GM06990 (cell line): ENCODE results near the gene PCSK1N.
A peak's percentile ranks its signal among the peaks of the same experiment; 100 is the strongest.

Experiments used
- DNase-seq: peaks from one replicate; pipeline ENCODE4 v3.0.0-alpha.2; 2011; ENCODE audit not compliant: insufficient read length; ENCODE audit errors: extremely low read depth
- H3K27me3 ChIP-seq: replicated peaks from 2 replicates; pipeline ENCODE4 v1.6.0; 2011; ENCODE audit warnings: low read length; ENCODE audit not compliant: control insufficient read depth, insufficient read depth
- H3K36me3 ChIP-seq: 2 replicates; pipeline ENCODE4 v1.5.1; 2011; ENCODE audit warnings: low read length; ENCODE audit not compliant: control insufficient read depth, insufficient read depth
- H3K4me3 ChIP-seq: replicated peaks from 2 replicates; pipeline ENCODE4 v1.5.1; 2011; ENCODE audit warnings: low read depth, mild to moderate bottlenecking, control low read depth, low read length
- TF ChIP-seq, protein P1 (sequence below): IDR thresholded peaks from 2 replicates; pipeline ENCODE4 v1.5.1; 2011; ENCODE audit warnings: low read length, control low read depth, mild to moderate bottlenecking, inconsistent platforms; ENCODE audit not compliant: insufficient read depth, poor library complexity, severe bottlenecking

Gene PCSK1N

DNA sequence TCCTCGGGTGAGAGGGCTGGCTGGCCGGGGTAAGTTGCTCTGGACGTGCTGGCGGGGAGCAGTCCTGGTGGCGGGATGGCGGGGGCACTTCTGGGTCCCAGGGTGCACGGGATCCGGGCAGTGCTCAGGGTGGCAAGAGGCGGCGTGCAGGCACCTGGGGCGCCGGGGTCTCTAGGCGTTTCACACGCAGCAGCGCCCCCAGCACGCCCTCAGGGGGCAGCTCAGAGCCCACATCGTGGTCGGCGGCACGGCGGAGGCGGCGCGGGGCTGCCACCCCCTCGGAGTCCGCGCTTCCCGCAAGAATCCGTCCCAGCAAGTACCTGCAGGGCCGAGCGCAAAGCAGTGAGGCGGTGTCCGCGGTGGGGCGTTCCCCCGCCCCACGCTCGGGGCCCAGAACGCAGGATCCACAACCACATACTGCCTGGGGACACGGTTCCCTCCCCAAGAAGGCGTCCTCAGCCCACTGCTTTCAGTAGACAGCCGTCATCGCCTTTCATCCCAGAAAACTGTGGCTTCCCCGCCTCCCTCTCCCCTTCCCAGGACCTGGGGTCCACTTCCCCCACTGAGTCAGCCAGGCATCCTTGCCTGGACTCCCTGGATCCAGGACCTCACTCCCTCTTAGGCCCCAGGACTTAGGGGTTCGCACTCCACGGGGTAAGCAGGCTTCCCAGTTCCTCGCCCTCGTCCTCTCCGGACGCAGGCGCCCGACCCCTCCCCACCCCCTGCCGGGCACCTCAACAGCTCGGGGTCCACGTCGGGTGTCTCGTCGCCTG, 4.1 kb downstream of the PCSK1N start:
- no peaks in the 10 kb centered on the region for H3K27me3 ChIP-seq
- DNase-seq: no peak
- no peak overlapping the region for H3K4me3 ChIP-seq
- no peaks in the 10 kb centered on the region for H3K36me3 ChIP-seq
- TF ChIP-seq, protein P1, sequence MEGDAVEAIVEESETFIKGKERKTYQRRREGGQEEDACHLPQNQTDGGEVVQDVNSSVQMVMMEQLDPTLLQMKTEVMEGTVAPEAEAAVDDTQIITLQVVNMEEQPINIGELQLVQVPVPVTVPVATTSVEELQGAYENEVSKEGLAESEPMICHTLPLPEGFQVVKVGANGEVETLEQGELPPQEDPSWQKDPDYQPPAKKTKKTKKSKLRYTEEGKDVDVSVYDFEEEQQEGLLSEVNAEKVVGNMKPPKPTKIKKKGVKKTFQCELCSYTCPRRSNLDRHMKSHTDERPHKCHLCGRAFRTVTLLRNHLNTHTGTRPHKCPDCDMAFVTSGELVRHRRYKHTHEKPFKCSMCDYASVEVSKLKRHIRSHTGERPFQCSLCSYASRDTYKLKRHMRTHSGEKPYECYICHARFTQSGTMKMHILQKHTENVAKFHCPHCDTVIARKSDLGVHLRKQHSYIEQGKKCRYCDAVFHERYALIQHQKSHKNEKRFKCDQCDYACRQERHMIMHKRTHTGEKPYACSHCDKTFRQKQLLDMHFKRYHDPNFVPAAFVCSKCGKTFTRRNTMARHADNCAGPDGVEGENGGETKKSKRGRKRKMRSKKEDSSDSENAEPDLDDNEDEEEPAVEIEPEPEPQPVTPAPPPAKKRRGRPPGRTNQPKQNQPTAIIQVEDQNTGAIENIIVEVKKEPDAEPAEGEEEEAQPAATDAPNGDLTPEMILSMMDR: no peak

GRCh38 chrX:48829016-48829735, 6.2 kb downstream of the PCSK1N start:
- DNase-seq: no peak
- no peaks in the 10 kb centered on the region for H3K36me3 ChIP-seq
- TF ChIP-seq, protein P1: no peak
- no peaks in the 10 kb centered on the region for H3K27me3 ChIP-seq
- no peak overlapping the region for H3K4me3 ChIP-seq

DNA sequence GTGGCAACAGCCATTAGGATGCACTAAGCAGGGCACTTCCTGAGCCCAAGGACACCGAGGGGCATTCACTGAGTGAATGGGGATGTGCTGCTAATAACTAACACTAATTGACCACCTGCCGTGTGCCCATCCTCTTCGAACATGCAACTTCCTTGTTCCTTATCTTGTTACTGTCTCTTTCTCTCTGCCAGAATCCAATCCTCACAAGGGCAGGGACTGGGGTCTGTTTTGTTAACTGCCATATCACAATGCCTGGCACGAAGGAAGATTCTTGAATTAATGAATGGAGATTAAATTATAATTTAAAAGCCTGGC, 7.8 kb downstream of the PCSK1N start:
- Histone ChIP-seq H3K27me3 (no peaks in the 10 kb centered on the region), H3K4me3 (no peak overlapping the region), H3K36me3 (peaks cover 1% of the 10 kb centered on the region; the same call in 1 of the 2 replicates)
- TF ChIP-seq, protein P1: no peak
- DNase-seq: no peak

DNA sequence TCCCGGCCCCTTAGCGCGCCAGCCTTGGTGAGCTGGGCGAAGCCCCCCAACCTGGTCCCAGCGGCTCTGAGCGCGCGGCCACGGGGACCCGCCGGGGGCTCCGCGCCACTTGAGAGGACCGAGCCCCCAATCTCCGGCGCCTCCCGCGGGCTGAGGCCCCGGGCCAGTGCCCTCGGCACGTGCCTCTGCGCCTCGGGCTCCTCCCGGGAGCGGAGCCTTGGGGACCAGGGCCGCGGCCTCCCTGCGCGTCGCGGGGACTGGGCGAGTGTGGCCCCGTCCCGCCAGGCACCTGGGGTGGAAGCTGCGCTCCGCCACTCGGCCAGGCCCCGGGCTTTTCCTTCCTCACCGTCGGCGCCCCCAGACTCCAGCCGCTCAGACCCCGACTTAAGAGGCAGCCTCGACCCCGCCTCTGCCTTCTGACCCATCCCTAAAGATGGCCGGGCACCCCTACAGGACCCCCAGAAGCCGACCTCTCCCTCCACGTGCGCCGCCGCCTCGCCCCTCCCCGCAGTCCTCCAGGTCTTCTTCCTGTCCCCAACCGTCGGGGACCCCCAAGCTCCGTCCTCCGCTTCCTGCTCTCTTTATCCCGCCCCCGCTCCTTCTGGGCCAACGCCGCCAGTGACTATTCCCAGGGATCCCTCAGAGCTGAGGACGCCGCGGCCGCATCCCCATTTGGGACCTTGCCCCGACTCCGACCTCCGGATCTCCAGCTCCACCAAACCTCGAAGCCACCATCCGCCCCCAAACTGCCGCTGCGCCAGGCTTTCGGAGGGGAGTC, 8.3 kb downstream of the PCSK1N start:
- no peak for DNase-seq
- TF ChIP-seq, protein P1: no peak
- Histone ChIP-seq H3K4me3 (no peak overlapping the region), H3K36me3 (peaks cover 1% of the 10 kb centered on the region; the same call in 1 of the 2 replicates), H3K27me3 (no peaks in the 10 kb centered on the region)

DNA sequence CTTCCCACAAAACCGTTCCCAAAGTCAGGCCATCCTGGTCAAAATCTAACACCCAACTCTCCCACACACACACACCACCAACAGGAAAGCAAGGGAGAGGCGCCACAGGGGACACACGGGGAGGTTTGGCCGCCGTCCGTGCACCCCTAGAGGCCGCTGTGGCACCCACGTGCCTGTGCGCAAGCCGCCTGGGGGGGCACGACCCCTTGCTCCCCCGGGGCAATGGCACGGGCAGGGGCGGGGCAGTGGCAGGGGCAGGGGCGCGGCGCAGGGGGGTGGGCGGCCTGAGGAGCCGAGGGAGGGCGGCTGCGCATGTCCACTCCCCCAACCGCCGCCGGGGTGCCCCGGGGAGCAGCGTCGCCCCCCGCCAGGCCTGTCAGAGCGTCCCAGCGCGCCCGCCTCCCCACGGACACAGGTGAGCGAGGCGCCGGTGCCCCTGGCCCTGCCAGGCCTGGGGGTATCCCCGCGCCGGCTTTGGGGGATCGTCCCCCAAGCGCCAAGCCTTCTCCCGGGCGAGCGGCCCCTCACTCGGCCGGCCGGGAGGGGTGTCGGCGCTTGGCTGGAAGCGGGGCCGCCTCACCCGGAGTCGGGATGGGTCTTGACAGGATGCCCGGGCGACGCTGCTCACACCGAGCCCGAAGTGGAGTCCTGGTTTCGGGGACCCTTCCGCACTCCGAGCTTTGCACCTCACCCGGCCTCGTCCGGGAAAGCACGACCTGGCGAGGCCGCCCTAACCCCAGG, 9.1 kb downstream of the PCSK1N start, which contains the start of gene ERAS:
Gene ERAS (plus strand): TSS at position 379 of the 741 bp plus-strand sequence. CDS start 2,611 bp downstream, outside the sequence.
- no peaks in the 10 kb centered on the region for H3K27me3 ChIP-seq
- TF ChIP-seq, protein P1: peak; percentile 34
- DNase-seq: no peak
- H3K36me3 ChIP-seq: peaks cover 1% of the 10 kb centered on the region; the same call in 1 of the 2 replicates
- no peak within 1 kb of the TSS for H3K4me3 ChIP-seq
